Kidney (tissue), 14 donors: Measurements from ENCODE around the gene ATP11A. TPM values are rescaled to one million over a fixed set of nuclear protein-coding genes. Genes with fewer than 3 reads are reported as not detected.

Experiments
- DNase-seq, 5 donors: peaks; one replicate each; pipeline ENCODE4 v3.0.0-alpha.2; 2013 to 2020
- FAIRE-seq: peaks from 2 replicates; lab custom pipeline; 2012; peaks lifted over from hg19 to GRCh38; lab: Jason Lieb, UNC
- H3K27ac ChIP-seq, 2 donors: one replicate each; pipeline ENCODE4 v1.7.0; 2013; ENCODE audit warnings: low read depth in 2 of 2, low read length in 2 of 2, inconsistent platforms in 1 of 2
- H3K27me3 ChIP-seq: one replicate; pipeline ENCODE4 v1.7.1; 2013; ENCODE audit warnings: low read length, inconsistent platforms; ENCODE audit not compliant: control insufficient read depth, insufficient read depth
- H3K36me3 ChIP-seq, 3 donors: one replicate each; pipeline versions ENCODE4 v1.7.0 to v1.7.1; 2013; ENCODE audit warnings: low read length in 3 of 3, control low read depth in 1 of 3, inconsistent platforms in 1 of 3; ENCODE audit not compliant: insufficient read depth in 3 of 3, control insufficient read depth in 2 of 3
- H3K4me1 ChIP-seq, 3 donors: one replicate each; pipeline versions ENCODE4 v1.7.0 to v1.7.1; 2013; ENCODE audit warnings: low read length in 3 of 3, inconsistent platforms in 1 of 3, low read depth in 1 of 3; ENCODE audit not compliant: control insufficient read depth in 2 of 3, insufficient read depth in 2 of 3
- H3K4me3 ChIP-seq, 3 donors: one replicate each; pipeline versions ENCODE4 v1.7.0 to v1.8.1; 2013; ENCODE audit warnings: low read length in 3 of 3, control low read depth in 1 of 3, inconsistent platforms in 1 of 3
- H3K9ac ChIP-seq, 3 donors: one replicate each; pipeline versions ENCODE4 v1.7.0 to v1.7.1; 2013; ENCODE audit warnings: low read length in 3 of 3, control low read depth in 1 of 3, inconsistent platforms in 1 of 3
- H3K9me3 ChIP-seq, 3 donors: one replicate each; pipeline versions ENCODE4 v1.7.0 to v1.7.1; 2013; ENCODE audit warnings: low read length in 3 of 3, control low read depth in 1 of 3, inconsistent platforms in 1 of 3; ENCODE audit not compliant: control insufficient read depth in 2 of 3, insufficient read depth in 1 of 3
- CTCF ChIP-seq: IDR thresholded peaks from 3 replicates; pipeline ENCODE4 v1.5.1; 2012; ENCODE audit warnings: mild to moderate bottlenecking, moderate library complexity, borderline replicate concordance; ENCODE audit not compliant: insufficient read depth; ENCODE audit errors: extremely low read depth
- intact Hi-C: fragments of 100-400 bp; cut with DNase I; formaldehyde crosslinking; loops from one replicate; pipeline ENCODE4 v1.11.1; 2022
- polyA plus RNA-seq: library from polyadenylated mRNA; stranded (reverse); fragments of 350-450 nt; fragmentation: Illumina TruSeq; extraction: RNeasy Lipid Tissue Mini Kit (QIAGEN cat#74804); gene quantifications from one replicate; pipeline ENCODE4 v1.2.3, GENCODE V29; 2014; ENCODE audit warnings: low read depth, low replicate concordance; ENCODE audit not compliant: insufficient read depth
- total RNA-seq: library from RNA; stranded (reverse); fragmentation: NEBNext Ultra II Directional; extraction: Animal tissue kit (Norgen Biotek cat#: 25700); gene quantifications from one replicate; pipeline ENCODE4 v1.2.1, GENCODE V29; 2021
- donor health status: control.
- donor health status: control.
- donor health status: control.
- donor health status: control.
- donor health status: control.
- donor health status: DM: yes; HTN: yes; CAD: no.
- donor health status: Normal renal cell carcinoma (clear cell type).

ATP11A gene
- total and polyA plus RNA-seq, 2 donors from 2014 or later, result 4.9 to 212 TPM

- FAIRE-seq, result no peak
- no peaks in the 10 kb centered on the region for H3K27me3 ChIP-seq
- no peaks in the 10 kb centered on the region for H3K9me3 ChIP-seq
Observed at GRCh38 chr13:112818698-112819045, 128.8 kb downstream of the ATP11A start.

DNA sequence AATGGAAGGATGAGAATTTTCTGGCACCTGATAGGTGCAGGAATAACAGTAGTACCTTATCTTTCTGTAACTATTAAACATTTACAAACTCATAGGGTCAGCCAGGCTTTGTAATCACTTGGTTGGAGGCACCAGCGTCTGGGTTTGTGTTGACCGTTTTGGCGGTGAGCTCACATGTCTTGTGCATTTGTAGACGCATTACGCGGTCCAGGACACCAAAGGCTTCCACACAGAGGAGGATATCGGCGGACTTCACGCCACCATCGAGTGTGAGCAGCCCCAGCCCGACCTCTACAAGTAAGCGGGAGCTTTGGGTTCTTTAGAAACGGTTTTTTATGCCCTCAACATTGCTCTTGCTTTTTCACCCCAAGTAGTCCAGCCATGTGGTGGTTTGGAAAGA is 129.3 kb downstream of the ATP11A start:
- intact Hi-C loops, result no loop called here
- DNase-seq (no peak), FAIRE-seq (no peak)
- Histone ChIP-seq H3K27ac (no peak overlapping the region), H3K4me1 (no peaks in the 10 kb centered on the region), H3K36me3 (peaks cover 2 to 47% (median 14%) of the 10 kb centered on the region in 3 donors), H3K9me3 (no peaks in the 10 kb centered on the region), H3K9ac (no peak overlapping the region), H3K27me3 (no peaks in the 10 kb centered on the region), H3K4me3 (no peak overlapping the region)
- TF ChIP-seq CTCF, result no peak

More at GRCh38 chr13:112818698-112819045, 128.8 kb downstream of the ATP11A start:
- Histone ChIP-seq H3K36me3 (peaks cover 2 to 48% (median 14%) of the 10 kb centered on the region in 3 donors), H3K4me3 (no peak overlapping the region), H3K27ac (no peak overlapping the region), H3K9ac (no peak overlapping the region), H3K4me1 (no peaks in the 10 kb centered on the region)
- intact Hi-C loops, result no loop called here
- TF ChIP-seq CTCF, result no peak
- DNase-seq, result no peak

- Histone ChIP-seq H3K9me3 (no peaks in the 10 kb centered on the region), H3K36me3 (peaks cover 2 to 47% (median 15%) of the 10 kb centered on the region in 3 donors), H3K27ac (no peak overlapping the region), H3K4me3 (no peak overlapping the region), H3K9ac (no peak overlapping the region), H3K4me1 (no peaks in the 10 kb centered on the region), H3K27me3 (no peaks in the 10 kb centered on the region)
- no peak for TF ChIP-seq CTCF
- no peak for FAIRE-seq
- intact Hi-C loops, result no loop called here
- no peak for DNase-seq
Observed at GRCh38 chr13:112819816-112820215, 130.0 kb downstream of the ATP11A start.

DNA sequence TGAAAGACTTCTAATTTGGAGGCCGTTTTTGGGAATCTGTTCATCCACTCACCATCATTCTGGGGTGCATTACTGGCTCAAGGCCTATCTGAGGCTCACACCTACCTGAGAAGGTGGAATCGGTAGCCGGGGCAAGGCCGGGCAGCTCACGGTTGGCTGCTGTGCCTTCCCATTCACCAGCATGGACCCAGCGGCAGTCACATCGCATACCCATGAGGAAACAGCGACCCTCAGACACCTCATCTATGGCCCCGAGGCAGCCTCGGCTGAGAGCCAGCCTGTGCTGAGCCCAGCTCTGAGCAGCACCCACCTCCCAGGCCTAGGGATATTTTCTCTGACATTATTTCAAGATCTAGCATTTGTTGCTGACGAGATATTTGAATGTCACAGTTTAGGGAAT is 130.5 kb downstream of the ATP11A start:
- Histone ChIP-seq H3K27me3 (no peaks in the 10 kb centered on the region), H3K9me3 (no peaks in the 10 kb centered on the region), H3K4me3 (no peak overlapping the region), H3K4me1 (no peaks in the 10 kb centered on the region), H3K9ac (no peak overlapping the region), H3K36me3 (peaks cover under 1 to 47% (median 18%) of the 10 kb centered on the region in 3 donors), H3K27ac (no peak overlapping the region)
- FAIRE-seq (no peak), DNase-seq (peak in 1 of 5 donors; percentile 38)
- intact Hi-C loops, result no loop called here
- no peak for TF ChIP-seq CTCF
